HepG2 (cell line): Measurements from ENCODE around the gene TAB3. TPM values are rescaled to one million over a fixed set of nuclear protein-coding genes. Genes with fewer than 3 reads are reported as not detected.

Experiments used
- CENPT ChIP-seq: sonication (generic); formaldehyde crosslinking; IDR thresholded peaks from 2 replicates; pipeline ENCODE4 v1.8.0; 2022; ENCODE audit warnings: low read depth, mild to moderate bottlenecking, moderate library complexity, missing genetic modification reagents
- GATAD1 ChIP-seq: IDR thresholded peaks from 2 replicates; pipeline ENCODE4 v1.6.1; 2016; ENCODE audit warnings: missing genetic modification reagents, missing compliant biosample characterization
- HNRNPH1 ChIP-seq: fragments of 200-400 bp; formaldehyde crosslinking; optimal IDR thresholded peaks from 2 replicates; pipeline ENCODE3; 2017; ENCODE audit warnings: mild to moderate bottlenecking, low read depth, low read length
- JDP2 ChIP-seq: sonication (generic); formaldehyde crosslinking; IDR thresholded peaks from 2 replicates; pipeline ENCODE4 v1.8.1; 2022; ENCODE audit warnings: missing genetic modification reagents, borderline replicate concordance
- NONO ChIP-seq, 2 experiments: fragments of 450-650 bp in 1 of 2; sonication (generic) in 1 of 2; formaldehyde crosslinking in 1 of 2; IDR thresholded peaks in 1 of 2; conservative IDR thresholded peaks in 1 of 2; 2 replicates each; pipeline versions ENCODE4 v1.6.1 to v1.8.0; 2017 to 2022; ENCODE audit warnings: mild to moderate bottlenecking in 1 of 2, missing genetic modification reagents in 1 of 2, moderate library complexity in 1 of 2
- NPAS2 ChIP-seq: sonication (generic); formaldehyde crosslinking; IDR thresholded peaks from 2 replicates; pipeline ENCODE4 v1.8.0; 2022; ENCODE audit warnings: mild to moderate bottlenecking, missing genetic modification reagents, borderline replicate concordance
- NR1H2 ChIP-seq: sonication (generic); formaldehyde crosslinking; IDR thresholded peaks from 2 replicates; pipeline ENCODE4 v1.8.1; 2022; ENCODE audit warnings: low read depth, missing genetic modification reagents, borderline replicate concordance
- PHF8 ChIP-seq: sonication (generic); formaldehyde crosslinking; IDR thresholded peaks from 2 replicates; pipeline ENCODE4 v1.5.0; 2020; ENCODE audit warnings: missing genetic modification reagents
- RBAK ChIP-seq: sonication (generic); formaldehyde crosslinking; IDR thresholded peaks from 2 replicates; pipeline ENCODE4 v1.5.1; 2020; ENCODE audit warnings: mild to moderate bottlenecking, missing genetic modification reagents
- SOX13 ChIP-seq, 3 experiments: fragments of 450-650 bp in 1 of 3; sonication (generic) in 1 of 3; formaldehyde crosslinking in 1 of 3; IDR thresholded peaks in 2 of 3; conservative IDR thresholded peaks in 1 of 3; 2 replicates each; pipeline versions ENCODE4 v1.5.0 to v1.6.1; 2016 to 2020; ENCODE audit warnings: antibody characterized with exemption in 1 of 3, mild to moderate bottlenecking in 1 of 3, missing compliant biosample characterization in 1 of 3, missing genetic modification reagents in 1 of 3, moderate library complexity in 1 of 3
- TOPORS ChIP-seq: sonication (generic); formaldehyde crosslinking; IDR thresholded peaks from 2 replicates; pipeline ENCODE4 v1.8.0; 2023; ENCODE audit warnings: mild to moderate bottlenecking, missing genetic modification reagents
- ZNF256 ChIP-seq: sonication (generic); formaldehyde crosslinking; conservative IDR thresholded peaks from 2 replicates; pipeline ENCODE4 v1.4.0; 2020; ENCODE audit warnings: missing genetic modification reagents
- ZSCAN9 ChIP-seq: IDR thresholded peaks from 2 replicates; pipeline ENCODE4 v1.6.1; 2016; ENCODE audit warnings: borderline replicate concordance
- polyA plus RNA-seq, 8 experiments: library from polyadenylated mRNA; depleted of rRNA in 3 of 8; stranded (reverse) in 7 of 8; unstranded in 1 of 8; fragments of >200 nt; fragmentation: Illumina TruSeq in 4 of 8; extraction: Trizol in 4 of 8; gene quantifications; 2 replicates each; pipeline versions ENCODE4 v1.2.1 to v1.2.3, GENCODE V29; 2011 to 2016; ENCODE audit warnings: low read depth in 4 of 8, missing spikeins in 1 of 8, mixed read lengths in 1 of 8; ENCODE audit not compliant: insufficient read depth in 1 of 8
- total RNA-seq, 5 experiments: library from RNA; depleted of rRNA; stranded (reverse); fragments of >200 nt; fragmentation: Illumina TruSeq; extraction: Trizol; gene quantifications; 2 replicates each; pipeline ENCODE4 v1.2.3, GENCODE V29; 2016; ENCODE audit warnings: low read depth in 1 of 5
- TF ChIP-seq, protein P1 (sequence below): sonication (generic); formaldehyde crosslinking; IDR thresholded peaks from 2 replicates; pipeline ENCODE4 v1.8.1; 2023; ENCODE audit warnings: missing genetic modification reagents, mild to moderate bottlenecking, borderline replicate concordance
- TF ChIP-seq, protein P2 (sequence below): IDR thresholded peaks from 2 replicates; pipeline ENCODE4 v1.6.1; 2016
- TF ChIP-seq, protein P3 (sequence below): sonication (generic); formaldehyde crosslinking; IDR thresholded peaks from 2 replicates; pipeline ENCODE4 v1.4.0; 2020; ENCODE audit warnings: mild to moderate bottlenecking, low read depth, missing genetic modification reagents
- TF ChIP-seq, protein P4 (sequence below): IDR thresholded peaks from 2 replicates; pipeline ENCODE4 v1.6.1; 2018; ENCODE audit warnings: missing genetic modification reagents, mild to moderate bottlenecking, missing compliant biosample characterization
- TF ChIP-seq, protein P5 (sequence below): sonication (generic); formaldehyde crosslinking; IDR thresholded peaks from 2 replicates; pipeline ENCODE4 v1.9.0; 2022; ENCODE audit warnings: low read depth, missing genetic modification reagents
- TF ChIP-seq, protein P6 (sequence below), 2 experiments: sonication (generic) in 1 of 2; formaldehyde crosslinking in 1 of 2; IDR thresholded peaks; 2 replicates each; pipeline versions ENCODE4 v1.4.0 to v1.6.1; 2018 to 2020; ENCODE audit warnings: missing genetic modification reagents in 2 of 2, borderline replicate concordance in 1 of 2, low read depth in 1 of 2, mild to moderate bottlenecking in 1 of 2, missing biosample characterization in 1 of 2

Gene TAB3
- total and polyA plus RNA-seq, 2 of the 13 experiments (the other 11 are each of a cell fraction or from before 2014, with no cell fraction given) = 27.2 to 59.8 TPM

DNA sequence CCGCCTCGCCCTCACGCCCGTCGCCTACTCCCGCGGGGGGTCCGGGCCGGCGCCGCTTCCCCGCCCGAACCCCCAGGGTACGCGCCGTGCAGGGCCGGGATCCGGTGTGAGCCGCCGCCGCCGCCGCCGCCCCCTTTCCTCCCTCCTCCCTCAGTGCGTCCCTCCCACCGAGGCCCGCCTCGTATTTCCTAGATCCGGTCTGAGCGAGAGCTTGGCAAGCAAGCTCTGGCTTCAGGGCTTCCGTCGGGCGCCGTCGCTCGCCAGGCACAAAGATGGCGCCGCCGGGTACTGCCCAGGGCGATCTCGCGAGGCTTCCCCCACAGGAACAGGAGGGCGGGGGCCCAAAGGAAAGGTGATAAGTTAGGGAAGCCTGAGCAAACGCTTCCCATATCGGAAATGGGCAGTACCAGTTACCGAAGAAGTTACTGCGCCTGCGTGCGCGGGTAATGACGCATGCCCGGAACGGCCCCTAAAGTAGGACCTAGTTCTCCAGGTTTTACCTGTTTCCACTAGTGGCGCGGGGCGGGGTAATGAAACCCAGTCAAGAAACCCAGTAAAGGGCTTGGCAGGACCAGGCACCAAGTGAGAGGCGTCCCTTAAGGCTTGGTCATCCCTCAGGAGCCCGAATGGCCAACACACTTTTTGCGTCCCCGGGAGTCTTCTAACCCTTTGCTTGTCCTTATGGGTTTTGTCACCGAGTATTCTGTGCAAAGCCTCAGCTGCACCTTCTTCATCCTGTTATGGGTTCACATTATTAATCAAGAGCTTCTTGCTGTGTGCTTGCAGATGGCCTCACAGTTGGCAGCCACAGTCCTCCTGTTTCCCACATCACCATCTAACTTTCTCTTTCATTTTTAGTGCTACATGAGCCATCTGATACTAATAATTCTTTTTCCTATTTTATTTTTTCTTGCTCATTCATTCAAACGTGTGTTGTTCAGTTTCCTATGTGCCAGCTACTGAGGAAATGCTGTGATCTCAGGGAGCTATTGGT, at the start of gene TAB3 (continued):
- TF ChIP-seq SOX13 (IDR thresholded peaks at IDR 0.05) = no peak
- peak in 1 of 2 experiments; percentile 22; a peak in 1 of 4 replicates for TF ChIP-seq SOX13 (CRISPR knock-in tag; conservative IDR thresholded peaks at IDR 0.05 in 1 of 2, IDR thresholded peaks at IDR 0.05 in 1 of 2)
- TF ChIP-seq NR1H2 (CRISPR knock-in tag) = no peak
- TF ChIP-seq, protein P1, sequence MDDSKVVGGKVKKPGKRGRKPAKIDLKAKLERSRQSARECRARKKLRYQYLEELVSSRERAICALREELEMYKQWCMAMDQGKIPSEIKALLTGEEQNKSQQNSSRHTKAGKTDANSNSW (CRISPR knock-in tag) = no peak
- TF ChIP-seq, protein P2, sequence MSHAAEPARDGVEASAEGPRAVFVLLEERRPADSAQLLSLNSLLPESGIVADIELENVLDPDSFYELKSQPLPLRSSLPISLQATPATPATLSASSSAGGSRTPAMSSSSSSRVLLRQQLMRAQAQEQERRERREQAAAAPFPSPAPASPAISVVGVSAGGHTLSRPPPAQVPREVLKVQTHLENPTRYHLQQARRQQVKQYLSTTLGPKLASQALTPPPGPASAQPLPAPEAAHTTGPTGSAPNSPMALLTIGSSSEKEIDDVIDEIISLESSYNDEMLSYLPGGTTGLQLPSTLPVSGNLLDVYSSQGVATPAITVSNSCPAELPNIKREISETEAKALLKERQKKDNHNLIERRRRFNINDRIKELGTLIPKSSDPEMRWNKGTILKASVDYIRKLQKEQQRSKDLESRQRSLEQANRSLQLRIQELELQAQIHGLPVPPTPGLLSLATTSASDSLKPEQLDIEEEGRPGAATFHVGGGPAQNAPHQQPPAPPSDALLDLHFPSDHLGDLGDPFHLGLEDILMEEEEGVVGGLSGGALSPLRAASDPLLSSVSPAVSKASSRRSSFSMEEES = no peak
- no peak for TF ChIP-seq CENPT (CRISPR knock-in tag)
- TF ChIP-seq, protein P3, sequence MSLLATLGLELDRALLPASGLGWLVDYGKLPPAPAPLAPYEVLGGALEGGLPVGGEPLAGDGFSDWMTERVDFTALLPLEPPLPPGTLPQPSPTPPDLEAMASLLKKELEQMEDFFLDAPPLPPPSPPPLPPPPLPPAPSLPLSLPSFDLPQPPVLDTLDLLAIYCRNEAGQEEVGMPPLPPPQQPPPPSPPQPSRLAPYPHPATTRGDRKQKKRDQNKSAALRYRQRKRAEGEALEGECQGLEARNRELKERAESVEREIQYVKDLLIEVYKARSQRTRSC = no peak
- TF ChIP-seq ZSCAN9 (CRISPR knock-in tag) = no peak
- TF ChIP-seq GATAD1 (CRISPR knock-in tag) = peak; percentile 71
- 0 out of 2 replicates have a peak, but pooled peaks have one; percentile 5 for TF ChIP-seq PHF8
- TF ChIP-seq ZNF256 (CRISPR knock-in tag) = no peak
- no peak for TF ChIP-seq HNRNPH1
- TF ChIP-seq, protein P4, sequence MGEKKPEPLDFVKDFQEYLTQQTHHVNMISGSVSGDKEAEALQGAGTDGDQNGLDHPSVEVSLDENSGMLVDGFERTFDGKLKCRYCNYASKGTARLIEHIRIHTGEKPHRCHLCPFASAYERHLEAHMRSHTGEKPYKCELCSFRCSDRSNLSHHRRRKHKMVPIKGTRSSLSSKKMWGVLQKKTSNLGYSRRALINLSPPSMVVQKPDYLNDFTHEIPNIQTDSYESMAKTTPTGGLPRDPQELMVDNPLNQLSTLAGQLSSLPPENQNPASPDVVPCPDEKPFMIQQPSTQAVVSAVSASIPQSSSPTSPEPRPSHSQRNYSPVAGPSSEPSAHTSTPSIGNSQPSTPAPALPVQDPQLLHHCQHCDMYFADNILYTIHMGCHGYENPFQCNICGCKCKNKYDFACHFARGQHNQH = peak; percentile 29; the same call in 1 of the 2 replicates
- TF ChIP-seq TOPORS = peak; percentile 75; the same call in 1 of the 2 replicates
- no peak for TF ChIP-seq RBAK
- TF ChIP-seq, protein P5, sequence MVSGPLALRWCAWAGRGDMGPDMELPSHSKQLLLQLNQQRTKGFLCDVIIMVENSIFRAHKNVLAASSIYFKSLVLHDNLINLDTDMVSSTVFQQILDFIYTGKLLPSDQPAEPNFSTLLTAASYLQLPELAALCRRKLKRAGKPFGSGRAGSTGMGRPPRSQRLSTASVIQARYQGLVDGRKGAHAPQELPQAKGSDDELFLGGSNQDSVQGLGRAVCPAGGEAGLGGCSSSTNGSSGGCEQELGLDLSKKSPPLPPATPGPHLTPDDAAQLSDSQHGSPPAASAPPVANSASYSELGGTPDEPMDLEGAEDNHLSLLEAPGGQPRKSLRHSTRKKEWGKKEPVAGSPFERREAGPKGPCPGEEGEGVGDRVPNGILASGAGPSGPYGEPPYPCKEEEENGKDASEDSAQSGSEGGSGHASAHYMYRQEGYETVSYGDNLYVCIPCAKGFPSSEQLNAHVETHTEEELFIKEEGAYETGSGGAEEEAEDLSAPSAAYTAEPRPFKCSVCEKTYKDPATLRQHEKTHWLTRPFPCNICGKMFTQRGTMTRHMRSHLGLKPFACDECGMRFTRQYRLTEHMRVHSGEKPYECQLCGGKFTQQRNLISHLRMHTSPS (CRISPR knock-in tag) = no peak
- TF ChIP-seq NPAS2 (CRISPR knock-in tag) = no peak
- TF ChIP-seq NONO (IDR thresholded peaks at IDR 0.05) = no peak
- peak; percentile 51; the same call in 1 of the 2 replicates for TF ChIP-seq NONO (CRISPR knock-in tag; conservative IDR thresholded peaks at IDR 0.05)
- TF ChIP-seq, protein P6, sequence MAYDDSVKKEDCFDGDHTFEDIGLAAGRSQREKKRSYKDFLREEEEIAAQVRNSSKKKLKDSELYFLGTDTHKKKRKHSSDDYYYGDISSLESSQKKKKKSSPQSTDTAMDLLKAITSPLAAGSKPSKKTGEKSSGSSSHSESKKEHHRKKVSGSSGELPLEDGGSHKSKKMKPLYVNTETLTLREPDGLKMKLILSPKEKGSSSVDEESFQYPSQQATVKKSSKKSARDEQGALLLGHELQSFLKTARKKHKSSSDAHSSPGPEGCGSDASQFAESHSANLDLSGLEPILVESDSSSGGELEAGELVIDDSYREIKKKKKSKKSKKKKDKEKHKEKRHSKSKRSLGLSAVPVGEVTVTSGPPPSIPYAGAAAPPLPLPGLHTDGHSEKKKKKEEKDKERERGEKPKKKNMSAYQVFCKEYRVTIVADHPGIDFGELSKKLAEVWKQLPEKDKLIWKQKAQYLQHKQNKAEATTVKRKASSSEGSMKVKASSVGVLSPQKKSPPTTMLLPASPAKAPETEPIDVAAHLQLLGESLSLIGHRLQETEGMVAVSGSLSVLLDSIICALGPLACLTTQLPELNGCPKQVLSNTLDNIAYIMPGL (CRISPR knock-in tag; IDR thresholded peaks at IDR 0.05; ENCODE audit: borderline replicate concordance in 1 of 2, low read depth in 1 of 2) = no peak
- TF ChIP-seq JDP2 (CRISPR knock-in tag) = no peak
